K562 (cell line): ENCODE measurements around the gene SERTAD2.

Experiments
- ARNT ChIP-seq, 2 experiments: fragments of 450-650 bp; IDR thresholded peaks; 2 replicates each; pipeline ENCODE4 v1.6.1; 2016; ENCODE audit warnings: mild to moderate bottlenecking in 1 of 2
- BRCA1 ChIP-seq, 2 experiments: fragments of 450-650 bp in 1 of 2; sonication (generic) in 1 of 2; formaldehyde crosslinking in 1 of 2; IDR thresholded peaks; 2 replicates each; pipeline versions ENCODE4 v1.5.0 to v1.6.1; 2017 to 2020; ENCODE audit warnings: mild to moderate bottlenecking in 1 of 2, missing genetic modification reagents in 1 of 2
- FOXK1 ChIP-seq: sonication (generic); formaldehyde crosslinking; IDR thresholded peaks from 2 replicates; pipeline ENCODE4 v1.8.0; 2022; ENCODE audit warnings: missing genetic modification reagents, mild to moderate bottlenecking, borderline replicate concordance
- FOXP1 ChIP-seq: sonication (generic); formaldehyde crosslinking; IDR thresholded peaks from 2 replicates; pipeline ENCODE4 v1.8.0; 2022; ENCODE audit warnings: mild to moderate bottlenecking, missing genetic modification reagents
- HDGF ChIP-seq: fragments of 450-650 bp; IDR thresholded peaks from 2 replicates; pipeline ENCODE4 v1.6.1; 2016
- KLF1 ChIP-seq: fragments of 450-650 bp; IDR thresholded peaks from 2 replicates; pipeline ENCODE4 v1.6.1; 2016; ENCODE audit warnings: missing genetic modification characterization, missing compliant biosample characterization
- MCM7 ChIP-seq, 2 experiments: fragments of 450-650 bp; IDR thresholded peaks; 2 replicates each; pipeline ENCODE4 v1.6.1; 2016 to 2018
- POLR2AphosphoS5 ChIP-seq: IDR thresholded peaks from 2 replicates; pipeline ENCODE4 v1.6.1; 2011; ENCODE audit warnings: mild to moderate bottlenecking, low read depth, low read length, moderate library complexity; ENCODE audit not compliant: control insufficient read depth, insufficient read depth
- RAD21 ChIP-seq, 2 experiments: fragments of 250-450 bp in 1 of 2; fragments of 450-650 bp in 1 of 2; sonication (Bioruptor Pico) in 1 of 2; formaldehyde crosslinking in 1 of 2; IDR thresholded peaks in 1 of 2; conservative IDR thresholded peaks in 1 of 2; 2 replicates each; pipeline versions ENCODE4 v1.4.0 to v1.8.0; 2020 to 2022; ENCODE audit warnings: mild to moderate bottlenecking in 2 of 2, moderate library complexity in 1 of 2
- TAF1 ChIP-seq: IDR thresholded peaks from 2 replicates; pipeline ENCODE4 v1.6.1; 2011; ENCODE audit warnings: mild to moderate bottlenecking, low read length, moderate library complexity; ENCODE audit not compliant: insufficient read depth, control insufficient read depth, severe bottlenecking; ENCODE audit errors: extremely low read depth
- U2AF1 ChIP-seq: fragments of 200-400 bp; formaldehyde crosslinking; optimal IDR thresholded peaks from 2 replicates; pipeline ENCODE3; 2017; ENCODE audit warnings: mild to moderate bottlenecking, low read depth, low read length, moderate library complexity
- TF ChIP-seq, protein P1 (sequence below), 3 experiments: IDR thresholded peaks in 2 of 3; conservative IDR thresholded peaks in 1 of 3; 2 replicates each; pipeline ENCODE4 v1.5.1; 2011 to 2012; ENCODE audit warnings: low read length in 3 of 3, mild to moderate bottlenecking in 3 of 3, control low read depth in 2 of 3, improper control_type of control experiment in 1 of 3, inconsistent platforms in 1 of 3, low read depth in 1 of 3, mixed read lengths in 1 of 3, moderate library complexity in 1 of 3; ENCODE audit not compliant: insufficient read depth in 2 of 3
- TF ChIP-seq, protein P2 (sequence below): sonication (generic); formaldehyde crosslinking; IDR thresholded peaks from 2 replicates; pipeline ENCODE4 v1.8.1; 2023; ENCODE audit warnings: mild to moderate bottlenecking, missing genetic modification reagents
- TF ChIP-seq, protein P3 (sequence below): sonication (generic); formaldehyde crosslinking; IDR thresholded peaks from 2 replicates; pipeline ENCODE4 v1.8.1; 2023; ENCODE audit warnings: mild to moderate bottlenecking, missing genetic modification reagents

DNA sequence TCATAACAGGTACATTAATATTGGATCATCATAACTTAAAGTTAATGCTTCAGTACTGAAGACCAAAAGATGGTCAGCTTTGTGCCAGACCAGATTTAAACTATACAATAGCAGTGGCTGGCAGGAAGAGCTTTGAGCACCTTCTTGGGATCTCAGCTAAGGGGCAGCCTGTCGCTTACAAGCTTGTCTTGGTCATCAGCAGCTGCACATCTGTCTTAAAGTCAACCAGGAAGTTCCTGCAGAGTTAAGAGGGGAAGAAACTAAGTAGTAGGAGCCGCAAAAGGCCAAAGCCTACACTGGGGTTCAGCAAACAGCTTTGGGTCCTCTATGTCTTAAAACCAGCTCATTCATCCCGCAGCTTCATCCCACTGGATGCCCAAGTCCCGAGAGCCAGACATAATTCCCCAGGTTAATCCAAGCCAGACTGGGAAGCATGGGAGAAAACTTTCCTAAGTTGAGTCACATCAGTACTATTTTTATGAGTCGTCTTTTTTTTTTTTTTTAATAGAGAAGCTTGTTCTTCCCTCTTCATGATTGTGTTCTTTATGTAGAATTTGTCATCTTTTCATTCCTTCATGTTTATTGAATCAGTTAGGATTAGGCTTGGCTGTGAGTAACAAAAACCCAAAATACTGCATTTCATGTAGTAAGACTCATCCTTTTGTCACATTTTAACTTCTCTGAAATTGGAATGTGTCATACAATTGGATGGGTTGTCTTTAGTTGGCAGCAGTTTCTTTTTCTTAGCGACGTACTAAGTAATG is 59.3 kb downstream of the SERTAD2 start:
- TF ChIP-seq, protein P1, sequence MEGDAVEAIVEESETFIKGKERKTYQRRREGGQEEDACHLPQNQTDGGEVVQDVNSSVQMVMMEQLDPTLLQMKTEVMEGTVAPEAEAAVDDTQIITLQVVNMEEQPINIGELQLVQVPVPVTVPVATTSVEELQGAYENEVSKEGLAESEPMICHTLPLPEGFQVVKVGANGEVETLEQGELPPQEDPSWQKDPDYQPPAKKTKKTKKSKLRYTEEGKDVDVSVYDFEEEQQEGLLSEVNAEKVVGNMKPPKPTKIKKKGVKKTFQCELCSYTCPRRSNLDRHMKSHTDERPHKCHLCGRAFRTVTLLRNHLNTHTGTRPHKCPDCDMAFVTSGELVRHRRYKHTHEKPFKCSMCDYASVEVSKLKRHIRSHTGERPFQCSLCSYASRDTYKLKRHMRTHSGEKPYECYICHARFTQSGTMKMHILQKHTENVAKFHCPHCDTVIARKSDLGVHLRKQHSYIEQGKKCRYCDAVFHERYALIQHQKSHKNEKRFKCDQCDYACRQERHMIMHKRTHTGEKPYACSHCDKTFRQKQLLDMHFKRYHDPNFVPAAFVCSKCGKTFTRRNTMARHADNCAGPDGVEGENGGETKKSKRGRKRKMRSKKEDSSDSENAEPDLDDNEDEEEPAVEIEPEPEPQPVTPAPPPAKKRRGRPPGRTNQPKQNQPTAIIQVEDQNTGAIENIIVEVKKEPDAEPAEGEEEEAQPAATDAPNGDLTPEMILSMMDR (IDR thresholded peaks at IDR 0.05 in 2 of 3, conservative IDR thresholded peaks at IDR 0.05 in 1 of 3; ENCODE audit: insufficient read depth in 2 of 3, low read depth in 1 of 3, low read length in 3 of 3) = no peak
- TF ChIP-seq TAF1 (no peak), BRCA1 (IDR thresholded peaks at IDR 0.05) (no peak), BRCA1 (CRISPR knock-in tag; IDR thresholded peaks at IDR 0.05) (no peak), ARNT (IDR thresholded peaks at IDR 0.05) (no peak), FOXP1 (no peak), RAD21 (CRISPR knock-in tag; conservative IDR thresholded peaks at IDR 0.05 in 1 of 2, IDR thresholded peaks at IDR 0.05 in 1 of 2) (no peak), FOXK1 (no peak), KLF1 (tag) (no peak), MCM7 (IDR thresholded peaks at IDR 0.05) (no peak), U2AF1 (no peak), POLR2AphosphoS5 (no peak), HDGF (no peak)
- TF ChIP-seq, protein P2, sequence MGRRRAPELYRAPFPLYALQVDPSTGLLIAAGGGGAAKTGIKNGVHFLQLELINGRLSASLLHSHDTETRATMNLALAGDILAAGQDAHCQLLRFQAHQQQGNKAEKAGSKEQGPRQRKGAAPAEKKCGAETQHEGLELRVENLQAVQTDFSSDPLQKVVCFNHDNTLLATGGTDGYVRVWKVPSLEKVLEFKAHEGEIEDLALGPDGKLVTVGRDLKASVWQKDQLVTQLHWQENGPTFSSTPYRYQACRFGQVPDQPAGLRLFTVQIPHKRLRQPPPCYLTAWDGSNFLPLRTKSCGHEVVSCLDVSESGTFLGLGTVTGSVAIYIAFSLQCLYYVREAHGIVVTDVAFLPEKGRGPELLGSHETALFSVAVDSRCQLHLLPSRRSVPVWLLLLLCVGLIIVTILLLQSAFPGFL = no peak
- TF ChIP-seq, protein P3, sequence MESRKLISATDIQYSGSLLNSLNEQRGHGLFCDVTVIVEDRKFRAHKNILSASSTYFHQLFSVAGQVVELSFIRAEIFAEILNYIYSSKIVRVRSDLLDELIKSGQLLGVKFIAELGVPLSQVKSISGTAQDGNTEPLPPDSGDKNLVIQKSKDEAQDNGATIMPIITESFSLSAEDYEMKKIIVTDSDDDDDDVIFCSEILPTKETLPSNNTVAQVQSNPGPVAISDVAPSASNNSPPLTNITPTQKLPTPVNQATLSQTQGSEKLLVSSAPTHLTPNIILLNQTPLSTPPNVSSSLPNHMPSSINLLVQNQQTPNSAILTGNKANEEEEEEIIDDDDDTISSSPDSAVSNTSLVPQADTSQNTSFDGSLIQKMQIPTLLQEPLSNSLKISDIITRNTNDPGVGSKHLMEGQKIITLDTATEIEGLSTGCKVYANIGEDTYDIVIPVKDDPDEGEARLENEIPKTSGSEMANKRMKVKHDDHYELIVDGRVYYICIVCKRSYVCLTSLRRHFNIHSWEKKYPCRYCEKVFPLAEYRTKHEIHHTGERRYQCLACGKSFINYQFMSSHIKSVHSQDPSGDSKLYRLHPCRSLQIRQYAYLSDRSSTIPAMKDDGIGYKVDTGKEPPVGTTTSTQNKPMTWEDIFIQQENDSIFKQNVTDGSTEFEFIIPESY (CRISPR knock-in tag) = no peak
